Kidney (tissue), 14 donors: Measurements from ENCODE around the gene RAVER1. TPM values are rescaled to one million over a fixed set of nuclear protein-coding genes. Genes with fewer than 3 reads are reported as not detected.
A peak's percentile ranks its signal among the peaks of the same experiment; 100 is the strongest.

Experiments used
- DNase-seq, 5 donors: peaks; one replicate each; pipeline ENCODE4 v3.0.0-alpha.2; 2013 to 2020
- FAIRE-seq: peaks from 2 replicates; lab custom pipeline; 2012; peaks lifted over from hg19 to GRCh38; lab: Jason Lieb, UNC
- H3K27ac ChIP-seq, 2 donors: one replicate each; pipeline ENCODE4 v1.7.0; 2013; ENCODE audit warnings: low read depth in 2 of 2, low read length in 2 of 2, inconsistent platforms in 1 of 2
- H3K27me3 ChIP-seq: one replicate; pipeline ENCODE4 v1.7.1; 2013; ENCODE audit warnings: low read length, inconsistent platforms; ENCODE audit not compliant: control insufficient read depth, insufficient read depth
- H3K36me3 ChIP-seq, 3 donors: one replicate each; pipeline versions ENCODE4 v1.7.0 to v1.7.1; 2013; ENCODE audit warnings: low read length in 3 of 3, control low read depth in 1 of 3, inconsistent platforms in 1 of 3; ENCODE audit not compliant: insufficient read depth in 3 of 3, control insufficient read depth in 2 of 3
- H3K4me1 ChIP-seq, 3 donors: one replicate each; pipeline versions ENCODE4 v1.7.0 to v1.7.1; 2013; ENCODE audit warnings: low read length in 3 of 3, inconsistent platforms in 1 of 3, low read depth in 1 of 3; ENCODE audit not compliant: control insufficient read depth in 2 of 3, insufficient read depth in 2 of 3
- H3K4me3 ChIP-seq, 3 donors: one replicate each; pipeline versions ENCODE4 v1.7.0 to v1.8.1; 2013; ENCODE audit warnings: low read length in 3 of 3, control low read depth in 1 of 3, inconsistent platforms in 1 of 3
- H3K9ac ChIP-seq, 3 donors: one replicate each; pipeline versions ENCODE4 v1.7.0 to v1.7.1; 2013; ENCODE audit warnings: low read length in 3 of 3, control low read depth in 1 of 3, inconsistent platforms in 1 of 3
- H3K9me3 ChIP-seq, 3 donors: one replicate each; pipeline versions ENCODE4 v1.7.0 to v1.7.1; 2013; ENCODE audit warnings: low read length in 3 of 3, control low read depth in 1 of 3, inconsistent platforms in 1 of 3; ENCODE audit not compliant: control insufficient read depth in 2 of 3, insufficient read depth in 1 of 3
- CTCF ChIP-seq: IDR thresholded peaks from 3 replicates; pipeline ENCODE4 v1.5.1; 2012; ENCODE audit warnings: mild to moderate bottlenecking, moderate library complexity, borderline replicate concordance; ENCODE audit not compliant: insufficient read depth; ENCODE audit errors: extremely low read depth
- intact Hi-C: fragments of 100-400 bp; cut with DNase I; formaldehyde crosslinking; loops from one replicate; pipeline ENCODE4 v1.11.1; 2022
- polyA plus RNA-seq: library from polyadenylated mRNA; stranded (reverse); fragments of 350-450 nt; fragmentation: Illumina TruSeq; extraction: RNeasy Lipid Tissue Mini Kit (QIAGEN cat#74804); gene quantifications from one replicate; pipeline ENCODE4 v1.2.3, GENCODE V29; 2014; ENCODE audit warnings: low read depth, low replicate concordance; ENCODE audit not compliant: insufficient read depth
- total RNA-seq: library from RNA; stranded (reverse); fragmentation: NEBNext Ultra II Directional; extraction: Animal tissue kit (Norgen Biotek cat#: 25700); gene quantifications from one replicate; pipeline ENCODE4 v1.2.1, GENCODE V29; 2021
- donor health status: control.
- donor health status: control.
- donor health status: control.
- donor health status: control.
- donor health status: control.
- donor health status: DM: yes; HTN: yes; CAD: no.
- donor health status: Normal renal cell carcinoma (clear cell type).

The RAVER1 gene
- total and polyA plus RNA-seq, 2 donors from 2014 or later: 9.1 to 38.4 TPM

GRCh38 chr19:10289167-10289835 lies 44.0 kb downstream of the RAVER1 start:
- intact Hi-C loops: no loop called here
- H3K9me3 ChIP-seq: no peaks in the 10 kb centered on the region
- no peak overlapping the region for H3K27ac ChIP-seq
- no peak for FAIRE-seq
- peaks cover 41% of the 10 kb centered on the region for H3K27me3 ChIP-seq
- peak overlapping the region in 1 of 3 donors; percentile 32 for H3K4me3 ChIP-seq
- H3K36me3 ChIP-seq: peaks cover 0 to 3% (median 0%) of the 10 kb centered on the region in 3 donors
- H3K9ac ChIP-seq: peak overlapping the region in 1 of 3 donors; percentile 19
- peaks cover 0 to 30% (median 7%) of the 10 kb centered on the region in 3 donors for H3K4me1 ChIP-seq
- TF ChIP-seq CTCF: no peak
- DNase-seq: peak in 3 of 5 donors; percentile 29 to 87 (median 74)

GRCh38 chr19:10288662-10289166 lies 44.6 kb downstream of the RAVER1 start:
- peaks cover 37% of the 10 kb centered on the region for H3K27me3 ChIP-seq
- H3K4me1 ChIP-seq: peaks cover 0 to 28% (median 7%) of the 10 kb centered on the region in 3 donors
- no peaks in the 10 kb centered on the region for H3K9me3 ChIP-seq
- H3K36me3 ChIP-seq: peaks cover 0 to 3% (median 0%) of the 10 kb centered on the region in 3 donors
- FAIRE-seq: no peak
- H3K4me3 ChIP-seq: no peak overlapping the region
- intact Hi-C loops: no loop called here
- no peak for TF ChIP-seq CTCF
- peak in 3 of 5 donors; percentile 53 to 64 (median 59) for DNase-seq
- no peak overlapping the region for H3K9ac ChIP-seq
- no peak overlapping the region for H3K27ac ChIP-seq

- no peak within 1 kb of the TSS for H3K9ac ChIP-seq
- H3K27me3 ChIP-seq: peaks cover 24% of the 10 kb centered on the region
- no peak within 1 kb of the TSS for H3K4me3 ChIP-seq
- FAIRE-seq (no peak), DNase-seq (peak in 4 of 5 donors; percentile 73 to 97 (median 88))
- H3K36me3 ChIP-seq: peaks cover 0 to 3% (median 0%) of the 10 kb centered on the region in 3 donors
- H3K9me3 ChIP-seq: no peaks in the 10 kb centered on the region
- intact Hi-C loops: no loop called here
- H3K27ac ChIP-seq: peak within 1 kb of the TSS in 1 of 2 donors; percentile 0
- H3K4me1 ChIP-seq: peaks cover 0 to 24% (median 7%) of the 10 kb centered on the region in 3 donors
- no peak for TF ChIP-seq CTCF
Measured at GRCh38 chr19:10286803-10287737, 46.3 kb downstream of the RAVER1 start, which contains the start of gene ICAM4. TSS of gene ICAM4 (plus strand) at chr19:10286955. CDS start at chr19:10287013, 58 bp downstream.
